Activated CD4-positive, alpha-beta T cell treated with anti-CD3 and anti-CD28 coated beads, Interleukin-2, amount 50 U/mL, for 1 hour (primary cell): Measurements from ENCODE around the gene TBC1D2B.
A peak's percentile ranks its signal among the peaks of the same experiment; 100 is the strongest.

Experiments used
- DNase-seq: peaks from one replicate; pipeline ENCODE4 v3.0.0-alpha.2; 2020

Gene TBC1D2B

GRCh38 chr15:78024519-78024870 is 53.0 kb downstream of the TBC1D2B start:
- no peak for DNase-seq

GRCh38 chr15:78023865-78024518 is 53.5 kb downstream of the TBC1D2B start:
- DNase-seq = no peak

GRCh38 chr15:78023081-78023665 is 54.3 kb downstream of the TBC1D2B start:
- DNase-seq = no peak

- DNase-seq = no peak
Measured at GRCh38 chr15:78021761-78022160, 55.8 kb downstream of the TBC1D2B start.

GRCh38 chr15:78020007-78020406 is 57.5 kb downstream of the TBC1D2B start:
- DNase-seq = no peak

GRCh38 chr15:78018946-78019644 is 58.4 kb downstream of the TBC1D2B start:
- DNase-seq = no peak

- no peak for DNase-seq
Measured at GRCh38 chr15:78018445-78018844, 59.1 kb downstream of the TBC1D2B start.

GRCh38 chr15:78016860-78017259 is 60.7 kb downstream of the TBC1D2B start:
- no peak for DNase-seq

GRCh38 chr15:78012643-78013077 is 64.9 kb downstream of the TBC1D2B start:
- no peak for DNase-seq

GRCh38 chr15:78010067-78010466 is 67.4 kb downstream of the TBC1D2B start:
- no peak for DNase-seq

GRCh38 chr15:78007964-78008886 is 69.3 kb downstream of the TBC1D2B start:
- no peak for DNase-seq

- no peak for DNase-seq
Measured at GRCh38 chr15:78007211-78007931, 70.1 kb downstream of the TBC1D2B start.

GRCh38 chr15:78006567-78007205 is 70.8 kb downstream of the TBC1D2B start:
- no peak for DNase-seq

GRCh38 chr15:78004919-78005634 is 72.4 kb downstream of the TBC1D2B start:
- DNase-seq = no peak

- DNase-seq = no peak
Measured at GRCh38 chr15:78004222-78004727, 73.2 kb downstream of the TBC1D2B start.

- no peak for DNase-seq
Measured at GRCh38 chr15:78003539-78004008, 73.9 kb downstream of the TBC1D2B start.

GRCh38 chr15:78002996-78003395 is 74.5 kb downstream of the TBC1D2B start:
- no peak for DNase-seq

GRCh38 chr15:78001656-78002055 is 75.9 kb downstream of the TBC1D2B start:
- DNase-seq = no peak

- DNase-seq = no peak
Measured at GRCh38 chr15:78000927-78001249, 76.6 kb downstream of the TBC1D2B start.

GRCh38 chr15:78000091-78000926 is 77.2 kb downstream of the TBC1D2B start:
- DNase-seq = peak; percentile 77
